ENCODE results near the gene NELFA.

The NELFA gene

DNA sequence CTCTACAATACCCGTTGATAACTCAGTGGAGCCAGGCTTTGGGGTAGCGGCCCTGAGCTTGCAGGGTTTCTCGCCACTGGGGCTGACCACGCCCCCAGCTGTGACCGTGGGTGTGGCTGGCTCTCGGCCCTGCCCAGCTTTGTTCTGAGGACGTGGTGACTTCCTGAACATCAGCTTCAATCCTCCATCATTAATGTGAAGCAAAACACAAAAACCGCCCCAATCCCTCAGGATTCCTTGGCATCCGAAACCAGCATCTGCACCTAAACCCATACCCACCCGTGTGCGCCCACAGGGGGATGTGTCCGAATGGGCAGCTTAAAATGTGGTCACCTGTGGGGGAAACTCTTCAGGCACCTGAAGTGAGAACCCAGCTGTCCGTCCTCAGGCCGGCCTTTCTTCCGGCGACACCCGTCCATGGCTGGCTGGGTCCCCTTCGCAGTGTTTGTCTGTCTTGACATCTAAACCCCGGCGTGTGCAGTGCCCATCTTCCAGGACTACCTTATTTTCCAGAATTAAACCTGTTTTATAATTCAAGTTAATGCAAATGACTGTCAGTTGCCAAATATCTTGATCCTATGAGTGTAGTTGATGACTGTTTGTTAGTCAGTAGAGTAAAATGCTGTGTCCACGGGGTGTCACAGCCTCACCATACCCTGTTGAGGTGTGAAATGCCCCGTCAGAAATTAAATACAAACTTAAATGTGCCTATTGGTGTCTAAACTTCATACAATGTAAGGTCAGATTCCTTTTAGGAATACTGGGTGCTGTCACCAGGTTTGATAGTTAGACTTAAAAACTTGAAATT is 27.3 kb downstream of the NELFA start:
- no peak for DNase-seq

DNA sequence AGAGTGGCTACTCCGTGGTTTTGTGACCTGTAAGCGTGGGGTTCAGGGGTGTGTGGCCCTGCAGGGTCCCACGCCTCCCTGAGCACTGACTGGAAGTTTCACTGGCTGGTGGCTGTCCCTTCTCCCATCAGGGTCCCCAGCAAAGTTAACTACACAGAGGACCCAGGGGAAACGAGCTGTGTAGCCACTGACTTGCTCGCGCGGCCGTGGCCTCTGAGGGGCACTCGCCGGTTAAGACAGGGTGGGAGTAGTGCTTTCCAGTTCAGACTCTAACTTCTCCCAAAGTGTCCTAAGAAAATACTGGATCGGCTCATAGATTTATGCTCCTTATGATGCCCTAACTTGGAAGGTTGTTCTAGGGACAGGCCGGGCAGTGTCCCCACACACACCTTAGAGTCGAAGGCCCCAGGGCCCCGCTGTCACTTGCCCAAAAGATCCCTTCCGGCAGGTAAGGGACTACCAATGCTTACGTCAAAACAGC is 28.2 kb downstream of the NELFA start:
- no peak for DNase-seq

DNA sequence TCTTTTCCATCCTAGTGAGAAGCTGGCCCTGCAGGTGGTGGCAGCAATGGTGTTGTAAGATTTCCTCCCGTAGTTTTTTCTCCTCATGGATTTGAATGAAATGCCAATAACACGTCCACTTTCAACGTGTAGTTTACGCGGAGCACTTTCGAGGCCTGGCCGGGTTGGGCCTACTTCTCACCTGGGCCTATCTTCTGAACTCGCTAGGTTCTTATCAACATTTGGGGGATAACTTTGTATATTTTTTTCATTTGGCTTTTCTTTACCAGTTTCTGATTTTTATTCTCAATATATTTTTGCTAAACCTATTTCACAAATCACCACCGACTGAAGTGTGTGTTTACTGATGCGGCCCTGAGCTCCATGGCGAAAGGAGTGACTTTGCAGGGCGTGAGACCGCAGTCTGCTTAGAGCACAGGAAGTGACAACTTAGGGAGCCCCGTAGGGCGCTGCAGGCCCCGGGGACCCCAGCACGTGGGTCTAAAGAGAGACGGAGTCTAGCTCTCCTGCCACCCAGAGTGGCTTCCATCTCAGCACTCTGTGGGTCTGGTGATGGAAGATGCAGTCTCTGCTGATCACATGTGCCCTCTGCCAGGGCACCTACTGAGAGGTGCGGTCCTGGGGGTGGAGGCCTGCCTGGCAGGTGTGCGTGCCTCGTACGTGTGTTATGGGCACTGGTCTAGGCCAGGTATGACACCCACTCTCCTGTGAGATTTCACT is 29.1 kb downstream of the NELFA start:
- DNase-seq = no peak

GRCh38 chr4:1978741-1979476 is 29.9 kb downstream of the NELFA start:
- DNase-seq = no peak

DNA sequence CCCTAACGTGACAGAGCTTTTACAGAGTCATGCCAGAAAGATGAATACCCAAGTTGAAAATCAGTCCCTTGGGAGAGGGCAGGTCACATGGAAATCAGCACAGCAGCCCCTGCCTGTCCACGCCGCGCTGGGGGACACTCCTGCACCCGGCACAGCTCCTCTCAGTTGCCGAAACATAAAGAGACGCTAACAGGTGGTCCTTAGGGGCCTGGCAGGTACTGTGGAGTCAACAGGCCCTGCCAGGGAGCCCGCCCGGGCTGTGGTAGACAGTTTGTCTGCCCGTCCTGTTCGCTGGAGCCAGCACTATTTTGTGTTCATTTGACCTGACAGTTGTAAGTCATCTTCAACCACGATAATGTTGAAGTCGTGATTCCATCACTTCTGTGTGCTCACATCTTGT is 30.5 kb downstream of the NELFA start:
- DNase-seq = no peak

DNA sequence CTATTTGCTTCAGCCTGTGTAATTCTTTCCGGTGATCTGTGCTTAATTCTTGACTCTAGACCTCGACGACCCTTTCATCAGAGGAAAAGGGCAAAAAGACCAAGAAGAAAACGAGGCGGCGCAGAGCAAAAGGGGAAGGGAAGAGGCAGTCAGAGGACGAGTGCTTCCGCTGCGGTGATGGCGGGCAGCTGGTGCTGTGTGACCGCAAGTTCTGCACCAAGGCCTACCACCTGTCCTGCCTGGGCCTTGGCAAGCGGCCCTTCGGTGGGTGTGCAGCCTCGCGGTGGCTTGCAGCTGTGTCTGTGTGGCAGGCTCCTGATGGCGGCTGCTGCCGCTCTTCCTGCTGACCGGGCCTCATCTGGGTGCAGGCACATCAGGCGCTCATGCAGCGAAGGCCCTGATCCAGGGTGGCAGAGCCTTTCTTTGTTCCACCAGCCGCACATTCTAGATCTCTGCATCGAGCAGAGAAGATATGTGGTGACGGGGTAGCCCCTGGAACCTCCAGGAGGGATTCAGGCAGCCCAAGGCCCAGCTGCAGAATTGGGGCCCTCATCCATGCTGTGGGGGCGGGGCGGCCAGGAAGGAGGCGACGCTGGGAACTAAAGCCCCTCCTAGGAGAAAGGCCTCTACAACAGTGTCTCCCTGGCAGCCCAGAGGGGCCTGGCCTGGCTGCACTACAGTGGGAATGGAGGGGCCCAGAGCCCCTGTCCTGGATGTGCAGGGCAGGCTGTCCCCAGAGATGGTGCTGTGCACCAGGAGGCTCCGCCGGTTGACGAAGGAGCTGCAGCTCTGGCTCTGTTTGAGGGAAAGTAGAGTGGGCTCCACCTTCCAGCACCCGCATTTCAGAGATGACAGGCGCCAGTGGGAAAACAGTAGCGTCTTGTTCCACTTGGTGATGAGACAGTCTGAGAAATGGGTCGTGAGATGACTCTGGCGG is 32.1 kb downstream of the NELFA start:
- DNase-seq = no peak

- no peak for DNase-seq
Observed at GRCh38 chr4:1975880-1976279, 32.9 kb downstream of the NELFA start.

GRCh38 chr4:1975391-1975801 is 33.4 kb downstream of the NELFA start:
- DNase-seq = no peak

DNA sequence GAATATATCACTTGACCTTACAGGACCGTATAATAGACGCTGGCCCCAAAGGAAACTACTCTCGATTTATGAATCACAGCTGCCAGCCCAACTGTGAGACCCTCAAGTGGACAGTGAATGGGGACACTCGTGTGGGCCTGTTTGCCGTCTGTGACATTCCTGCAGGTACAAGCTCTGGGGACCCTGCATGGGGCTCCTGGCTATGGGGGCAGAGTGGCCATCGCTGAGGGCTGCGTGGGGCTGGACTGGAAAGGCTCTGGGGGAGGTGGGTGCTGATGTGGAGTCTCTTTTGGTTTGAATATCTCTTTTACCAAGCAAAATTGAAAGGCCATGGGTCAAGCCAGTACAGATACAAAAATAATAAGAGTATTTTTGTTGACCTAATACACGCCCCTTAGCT is 33.9 kb downstream of the NELFA start:
- DNase-seq = no peak

GRCh38 chr4:1973661-1974060 is 35.1 kb downstream of the NELFA start:
- no peak for DNase-seq

GRCh38 chr4:1973218-1973617 is 35.6 kb downstream of the NELFA start:
- DNase-seq = no peak

DNA sequence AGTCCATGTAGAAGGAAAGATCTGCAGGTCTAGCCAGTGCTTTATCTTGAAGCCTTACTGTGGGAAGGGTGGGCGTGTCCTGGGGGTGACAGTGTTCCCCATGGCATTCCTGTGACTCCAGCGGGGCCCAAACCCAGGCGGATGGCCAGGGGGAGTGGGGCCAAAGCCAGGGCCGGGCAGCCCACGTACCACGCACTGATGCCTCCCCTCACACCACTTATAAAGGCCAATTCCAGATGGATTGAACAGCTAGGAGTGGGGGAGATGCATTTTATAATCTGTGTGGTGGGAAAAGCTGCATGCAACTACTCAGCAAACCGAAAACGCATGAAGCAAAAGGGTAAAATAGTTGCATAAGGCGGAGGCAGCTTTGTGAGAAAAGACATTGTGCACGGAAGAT is 36.4 kb downstream of the NELFA start:
- DNase-seq = no peak

- no peak for DNase-seq
Observed at GRCh38 chr4:1971456-1972200, 37.1 kb downstream of the NELFA start.

GRCh38 chr4:1970926-1971325 is 37.8 kb downstream of the NELFA start:
- no peak for DNase-seq

GRCh38 chr4:1969928-1970723 is 38.6 kb downstream of the NELFA start:
- no peak for DNase-seq

DNA sequence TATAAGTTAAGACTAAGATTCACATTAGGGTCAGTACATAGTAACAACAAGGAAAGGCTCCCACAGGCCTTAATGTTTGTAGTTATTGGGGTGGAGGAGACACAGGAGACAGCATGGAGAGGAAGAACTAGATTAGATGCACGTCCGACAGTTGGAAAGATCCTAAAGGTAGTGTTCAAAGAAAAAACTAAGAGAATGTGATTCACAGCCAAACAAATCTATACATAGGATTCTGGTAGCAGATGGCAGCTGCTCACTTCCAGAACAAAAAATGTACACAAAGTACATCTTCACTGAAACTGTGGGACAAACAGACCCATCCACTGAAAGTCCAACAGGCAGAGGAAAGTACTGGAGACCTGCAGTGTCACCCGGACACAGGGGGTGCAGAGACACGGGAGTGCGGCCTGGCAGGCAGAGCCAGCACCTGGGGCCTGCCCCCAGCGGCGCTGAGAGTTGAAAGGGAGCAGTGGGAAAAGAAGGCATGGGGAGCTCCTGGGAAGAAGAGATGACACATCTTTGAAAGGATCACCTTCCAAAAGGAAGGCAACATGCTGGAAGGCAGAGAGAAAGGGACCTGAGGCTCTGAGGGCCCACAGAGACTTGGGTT is 40.0 kb downstream of the NELFA start:
- DNase-seq = no peak

GRCh38 chr4:1967512-1968149 is 41.1 kb downstream of the NELFA start:
- DNase-seq = no peak

- DNase-seq = no peak
Observed at GRCh38 chr4:1964971-1965370, 43.8 kb downstream of the NELFA start.

- no peak for DNase-seq
Observed at GRCh38 chr4:1964443-1964842, 44.3 kb downstream of the NELFA start.

- DNase-seq = no peak
Observed at GRCh38 chr4:1962980-1963379, 45.8 kb downstream of the NELFA start.
